NCI-H128 (cell line): ENCODE results near the gene OBSCN.
"Not testable (repeated sequence)": the region's sequence is repeated elsewhere in the genome, so short reads cannot be mapped to it uniquely, and the experiment has no call there.

Source experiments
- DNase-seq: peaks from one replicate; lab custom pipeline; 2025; ENCODE audit not compliant: unreplicated experiment; lab: John Stamatoyannopoulos, UW

Gene OBSCN

DNA sequence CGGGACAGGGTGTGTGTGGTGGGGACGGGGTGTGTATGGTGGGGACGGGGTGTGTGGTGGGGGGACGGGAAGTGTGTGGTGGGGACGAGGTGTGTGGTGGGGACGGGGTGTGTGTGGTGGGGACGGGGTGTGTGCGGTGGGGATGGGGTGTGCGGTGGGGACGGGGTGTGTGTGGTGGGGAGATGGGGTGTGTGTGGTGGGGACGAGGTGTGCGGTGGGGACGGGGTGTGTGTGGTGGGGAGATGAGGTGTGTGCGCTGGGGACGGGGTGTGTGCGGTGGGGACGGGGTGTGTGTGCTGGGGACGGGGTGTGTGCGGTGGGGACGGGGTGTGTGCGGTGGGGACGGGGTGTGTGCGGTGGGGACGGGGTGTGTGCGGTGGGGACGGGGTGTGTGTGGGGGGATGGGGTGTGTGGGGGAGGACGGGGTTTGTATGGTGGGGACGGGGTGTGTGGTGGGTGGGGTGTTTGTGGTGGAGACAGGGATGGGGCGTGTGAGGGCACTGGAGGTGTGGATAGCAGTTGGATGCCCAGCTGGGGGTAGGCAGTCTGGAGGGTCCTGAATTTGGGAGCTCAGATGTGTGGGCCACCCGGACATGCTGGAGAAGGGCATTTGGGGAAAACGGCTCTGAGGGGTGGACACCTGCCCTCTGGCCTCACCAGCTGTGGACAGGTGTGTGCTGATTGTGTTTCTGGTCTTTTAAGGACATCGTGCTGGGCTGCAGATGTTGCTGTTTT lies 25.4 kb upstream of the OBSCN start:
- no peak for DNase-seq

DNA sequence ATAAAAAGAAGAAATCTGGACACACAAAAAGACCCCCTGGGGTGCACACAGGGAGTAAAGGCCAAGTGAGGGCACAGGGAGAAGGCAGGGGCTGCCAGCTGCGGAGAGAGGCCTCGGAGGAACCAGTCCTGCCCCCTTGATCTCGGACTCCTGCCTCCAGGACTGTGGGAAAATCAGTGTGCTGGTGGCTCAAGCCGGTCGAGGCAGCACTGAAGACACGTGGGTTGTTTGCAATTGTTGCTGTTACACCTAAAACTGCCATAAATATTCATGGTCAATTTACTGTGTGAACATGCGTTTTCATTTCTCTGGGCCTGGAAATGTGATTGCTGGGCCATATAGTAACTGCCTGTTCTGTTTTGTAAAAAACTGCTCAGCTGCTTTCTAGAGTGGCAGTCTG lies 23.7 kb upstream of the OBSCN start:
- DNase-seq: no peak

DNA sequence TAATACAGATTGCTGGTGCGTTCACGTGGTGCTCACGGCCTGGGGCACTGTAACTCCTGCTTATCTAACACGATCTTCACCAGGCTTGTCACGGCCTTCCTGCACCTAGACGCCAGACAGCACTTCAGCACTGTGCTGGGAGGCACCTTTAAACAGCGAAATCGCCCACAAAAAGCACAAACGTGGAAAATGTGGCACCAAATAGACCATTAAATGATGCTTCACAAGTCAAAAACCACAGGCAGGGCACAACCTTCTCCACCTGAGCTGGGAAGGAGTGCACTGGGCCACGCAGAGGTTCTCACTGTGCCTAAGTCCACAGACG lies 22.2 kb upstream of the OBSCN start:
- no peak for DNase-seq

DNA sequence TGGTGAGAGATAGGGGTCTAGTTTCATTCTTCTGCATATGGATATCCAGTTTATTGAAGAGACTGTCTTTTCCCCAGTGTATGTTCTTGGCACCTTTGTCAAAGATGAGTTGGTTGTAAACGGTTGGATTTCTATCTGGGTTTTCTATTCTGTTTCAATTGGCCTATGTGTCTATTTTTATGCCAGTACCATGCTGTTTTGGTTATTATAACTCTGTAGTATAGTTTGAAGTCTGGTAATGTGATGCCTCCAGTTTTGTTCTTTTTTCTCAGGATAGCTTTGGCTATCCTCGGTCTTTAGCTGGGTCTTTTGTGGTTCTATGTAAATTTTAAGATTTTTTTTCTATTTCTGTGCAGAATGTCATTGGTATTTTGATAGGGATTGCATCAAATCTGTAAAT lies 19.6 kb upstream of the OBSCN start:
- DNase-seq: not testable (repeated sequence)

DNA sequence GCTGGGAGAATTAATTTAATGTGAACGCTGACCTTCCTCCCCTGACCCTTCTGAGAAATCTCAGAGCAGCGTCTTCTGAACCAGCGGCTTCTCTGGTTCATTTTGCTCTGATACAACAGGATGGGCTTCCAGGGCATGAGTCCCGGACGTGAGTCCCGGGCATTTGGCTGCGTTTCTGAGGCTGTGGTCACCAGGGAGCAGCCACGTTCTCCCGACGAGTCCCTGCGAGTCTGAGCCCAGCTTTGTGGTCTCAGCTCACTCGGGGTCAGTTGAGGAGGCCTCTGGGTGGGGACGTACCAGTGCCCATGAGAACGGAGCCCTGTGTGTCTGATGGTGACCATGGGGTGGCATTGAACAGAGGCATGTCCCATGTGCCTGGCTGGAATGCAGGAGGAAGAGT lies 17.7 kb upstream of the OBSCN start:
- no peak for DNase-seq

DNA sequence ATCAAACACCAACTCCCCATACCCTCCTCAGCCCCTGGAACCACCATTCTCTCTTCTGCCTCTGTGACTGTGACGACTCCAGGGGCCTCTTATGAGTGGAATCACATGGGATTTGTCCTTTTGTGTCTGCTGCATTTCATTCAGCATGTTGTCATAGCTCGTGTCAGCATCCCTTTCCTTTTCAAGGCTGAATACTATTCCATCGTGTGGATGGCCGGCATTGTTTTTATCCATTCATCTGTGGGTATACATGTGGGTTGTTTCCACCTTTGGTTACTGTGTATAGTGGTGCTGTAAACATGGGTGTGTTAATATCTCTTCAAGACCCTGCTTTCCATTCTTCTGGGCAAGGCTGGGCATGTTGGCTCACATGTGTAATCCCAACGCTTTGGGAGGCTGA lies 17.1 kb upstream of the OBSCN start:
- DNase-seq: no peak

DNA sequence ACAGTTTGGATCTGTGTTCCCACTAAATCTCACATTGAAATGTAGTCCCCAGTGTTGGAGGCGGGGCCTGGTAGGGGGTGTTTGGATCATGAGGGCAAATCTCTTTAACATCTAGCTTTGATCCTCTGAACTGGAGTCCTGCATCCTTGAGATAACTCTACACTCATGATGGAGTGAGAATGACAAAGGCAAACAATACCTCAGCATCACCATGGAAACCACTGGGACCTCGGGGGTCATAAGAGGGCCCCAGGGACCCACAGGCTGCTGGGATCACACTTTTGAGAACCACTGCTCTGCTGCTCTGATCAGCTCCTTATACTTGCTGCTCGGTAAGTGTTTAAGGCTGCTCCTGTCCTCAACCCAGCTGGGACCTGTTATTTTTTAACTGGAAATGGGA lies 13.4 kb upstream of the OBSCN start:
- DNase-seq: no peak

DNA sequence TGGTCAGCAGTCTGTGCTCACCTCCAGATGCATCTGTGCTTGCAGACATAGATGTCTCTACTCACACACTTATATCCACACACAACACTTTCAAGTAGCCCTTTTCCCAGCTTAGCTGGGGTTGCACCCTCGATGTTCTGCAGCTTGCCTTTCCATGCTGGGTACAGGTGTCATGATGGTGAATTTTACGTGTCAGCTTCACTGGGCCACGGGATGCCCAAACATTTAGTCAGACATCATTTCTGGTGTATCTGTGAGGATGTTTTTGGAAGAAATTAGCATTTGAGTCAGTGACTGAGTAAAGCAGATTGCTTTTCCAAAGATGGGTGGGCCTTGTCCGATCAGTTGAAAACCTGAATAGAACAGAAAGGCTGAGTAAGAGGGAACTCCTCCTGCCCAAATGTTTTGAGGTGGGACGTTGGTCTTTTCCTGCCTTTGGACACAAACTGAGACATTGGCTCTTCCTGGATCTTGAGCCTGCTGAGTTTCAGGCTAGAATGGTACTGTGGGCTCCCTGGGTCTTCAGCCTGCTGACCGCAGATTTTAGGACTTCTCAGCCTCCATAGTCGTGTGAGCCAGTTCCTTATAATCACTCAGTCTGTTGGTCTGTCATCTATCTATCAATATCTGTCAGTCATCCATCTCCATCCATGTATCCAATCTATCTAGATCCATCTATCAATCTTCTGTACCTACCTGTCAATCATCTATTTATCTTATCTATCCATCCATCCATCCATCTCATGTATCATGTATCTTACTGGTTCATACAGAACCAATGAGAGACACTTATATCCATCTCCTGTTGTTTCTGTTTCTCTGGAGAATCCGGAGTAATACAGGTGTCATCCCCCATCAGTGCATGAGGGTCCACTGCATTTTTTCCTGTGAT lies 12.7 kb upstream of the OBSCN start:
- no peak for DNase-seq

DNA sequence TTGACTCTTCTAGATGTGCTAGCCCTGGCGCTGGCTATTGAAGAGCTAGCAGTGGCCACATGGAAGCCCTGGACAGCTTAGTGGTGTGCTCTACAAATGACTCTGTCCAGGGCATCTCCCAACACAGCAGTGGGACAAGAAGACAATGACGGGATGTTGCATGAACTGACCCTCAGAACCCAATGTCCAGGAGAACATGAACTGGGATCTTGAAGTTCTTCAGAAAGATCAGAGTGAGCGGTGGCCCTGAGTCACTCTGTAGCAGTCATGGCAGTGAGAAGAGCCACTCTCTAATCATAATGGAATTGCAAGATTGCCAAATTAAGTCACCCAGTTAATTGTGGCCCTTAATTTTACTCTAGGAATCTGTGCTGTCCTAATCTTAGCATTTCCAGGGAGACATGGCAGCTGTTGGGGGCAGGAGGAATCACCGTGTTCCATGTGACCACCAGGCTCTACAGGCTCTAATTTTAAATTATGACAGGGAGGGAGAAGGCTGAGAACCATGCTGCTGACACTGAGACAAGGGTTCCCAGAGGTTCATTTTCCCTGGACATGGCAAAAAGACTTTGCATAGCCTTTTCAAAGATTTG lies 10.2 kb upstream of the OBSCN start:
- DNase-seq: no peak

DNA sequence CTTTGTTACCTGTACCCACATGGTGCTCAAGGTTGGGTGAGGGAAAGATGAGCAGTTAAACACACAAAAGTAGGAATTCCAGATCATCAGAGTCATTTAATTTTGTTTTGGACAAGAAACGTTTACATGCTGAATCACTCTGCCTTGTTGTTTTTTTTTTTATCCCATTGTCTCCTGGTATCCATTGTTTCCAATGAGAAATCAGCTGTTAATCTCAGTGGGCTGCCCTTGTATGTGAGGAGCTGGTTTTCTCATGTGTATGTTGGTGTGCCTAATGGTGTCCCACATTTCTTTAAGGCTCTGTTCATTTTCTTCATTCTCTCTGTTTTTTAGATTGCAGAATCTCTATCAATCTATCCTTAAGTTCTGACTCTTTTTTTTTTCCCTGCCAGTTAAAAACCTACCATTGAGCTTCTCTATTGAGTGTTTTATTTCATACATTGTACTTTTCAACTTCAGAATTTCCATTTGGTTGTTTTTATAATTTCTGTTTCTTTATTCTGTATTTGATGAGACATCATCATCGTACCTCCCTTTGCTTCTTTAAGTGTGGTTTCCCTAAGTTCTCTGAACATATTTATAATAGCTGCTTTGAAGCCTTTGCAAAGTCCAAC lies 8.8 kb upstream of the OBSCN start:
- no peak for DNase-seq

DNA sequence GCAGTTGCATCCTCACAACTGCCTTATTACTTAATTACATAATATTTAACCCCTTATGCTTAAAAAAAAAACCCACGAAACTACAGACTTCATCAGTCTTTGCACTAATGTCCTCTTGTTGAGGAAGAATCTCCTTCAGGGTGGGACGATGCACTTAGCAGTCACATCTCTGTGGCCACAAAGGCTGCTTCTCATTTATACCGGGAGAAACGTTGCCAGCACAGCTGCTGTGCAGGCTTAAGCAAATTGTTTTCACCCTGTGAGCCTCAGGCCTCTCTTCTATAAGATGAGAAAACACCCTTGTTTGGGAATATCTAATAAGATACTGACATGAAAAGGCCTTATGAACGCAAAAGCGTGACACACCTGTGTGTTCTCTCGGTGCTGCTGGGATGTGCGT lies 2.9 kb upstream of the OBSCN start:
- DNase-seq: no peak

DNA sequence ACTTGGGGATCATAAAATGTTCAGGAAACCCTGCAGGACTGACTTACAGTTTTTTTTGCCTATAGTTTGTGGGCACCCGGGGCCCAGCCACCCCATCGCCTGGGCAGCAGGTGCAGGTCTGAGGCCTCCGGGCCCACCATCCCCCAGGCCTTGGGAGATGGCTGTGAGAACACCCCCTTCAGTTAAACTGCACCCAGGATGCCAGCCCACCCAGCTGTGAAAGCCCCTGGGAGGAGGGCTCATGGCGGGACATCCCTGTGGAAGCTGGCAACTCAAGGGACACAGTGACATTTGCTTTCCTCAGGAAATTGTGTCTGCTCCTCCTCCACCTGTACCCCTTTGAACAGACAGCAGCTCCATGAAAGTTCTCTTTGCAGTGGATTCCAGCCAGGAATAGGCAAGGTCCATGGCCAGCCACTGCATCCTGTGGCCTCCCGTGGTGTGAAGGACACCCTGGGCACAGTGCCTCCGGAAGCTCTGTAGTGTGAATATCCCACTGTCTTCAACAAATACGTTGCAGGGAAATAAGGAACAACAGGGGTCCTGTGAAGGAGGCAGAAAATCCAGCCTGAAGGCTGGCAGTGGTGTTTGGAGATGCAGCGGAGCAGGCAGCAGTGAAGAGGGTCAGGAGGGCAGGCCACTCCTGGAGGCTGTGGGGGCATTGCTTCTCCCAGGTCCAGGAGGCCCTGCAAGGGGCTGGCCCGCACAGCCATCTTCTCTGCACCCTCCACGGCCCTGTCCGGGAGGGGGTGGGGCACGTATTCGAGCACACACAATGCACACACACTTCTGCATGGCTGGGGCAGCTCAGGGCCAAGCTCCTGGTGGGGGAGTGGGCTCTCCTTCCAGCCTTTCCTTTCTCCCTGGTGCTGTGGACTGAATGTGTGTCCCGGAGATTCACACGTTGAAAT lies 2.1 kb upstream of the OBSCN start:
- no peak for DNase-seq

DNA sequence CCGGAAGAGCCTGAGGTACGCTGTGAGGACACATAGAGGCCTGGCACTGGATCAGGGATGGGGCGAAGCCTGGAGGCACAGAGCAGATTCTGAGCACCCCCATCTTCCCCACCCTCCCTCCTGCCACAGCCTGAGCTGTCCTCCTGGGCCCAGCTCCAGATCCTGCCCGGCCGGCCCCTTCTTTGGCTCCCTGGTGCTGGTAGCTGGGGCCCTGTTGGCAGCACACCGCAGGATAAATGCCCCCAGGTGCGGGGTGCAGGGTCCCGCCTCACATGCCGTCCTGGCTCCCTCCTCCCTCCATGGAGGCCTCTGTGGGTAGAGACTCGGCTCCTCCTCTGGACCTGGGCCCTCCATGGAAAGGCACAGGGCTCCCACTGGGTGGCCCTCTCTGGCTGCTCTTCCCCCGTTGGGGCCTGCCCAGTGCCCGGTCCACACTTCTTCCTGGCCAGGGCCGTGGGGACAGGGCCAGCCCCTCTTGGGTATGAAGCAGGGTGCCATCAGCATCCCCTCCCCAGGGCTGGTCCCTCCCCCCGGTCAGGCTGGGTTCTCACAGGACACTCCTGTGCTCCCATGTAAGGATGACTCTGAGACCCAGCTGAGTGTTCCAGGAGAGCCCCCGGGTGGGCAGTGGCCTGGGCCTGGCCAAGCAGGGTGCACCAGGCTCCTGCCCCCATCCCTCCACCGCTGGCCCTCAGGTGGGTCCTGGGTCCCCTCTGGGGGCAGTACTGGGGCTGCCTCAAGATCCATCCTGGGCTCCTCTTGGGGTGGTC lies 1.1 kb upstream of the OBSCN start:
- no peak for DNase-seq

DNA sequence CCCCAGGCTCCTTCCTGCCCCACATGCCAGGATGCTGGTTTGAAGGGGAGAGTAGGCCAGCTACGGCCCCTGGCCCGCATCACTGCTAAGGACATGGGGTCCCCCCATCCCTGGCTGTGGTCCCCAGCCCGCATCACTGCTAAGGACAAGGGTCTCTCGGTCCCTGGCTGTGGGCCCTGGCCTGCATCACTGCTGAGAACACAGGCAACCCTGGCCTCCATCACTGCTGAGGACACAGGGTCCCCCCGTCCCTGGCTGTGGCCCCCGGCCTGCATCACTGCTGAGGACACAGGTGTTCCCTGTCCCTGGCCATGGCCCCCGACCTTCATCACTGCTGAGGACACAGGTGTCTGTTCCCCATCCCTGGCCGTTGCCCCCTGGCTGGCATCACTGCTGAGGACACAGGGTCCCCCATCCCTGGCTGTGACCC lies 448 bp upstream of the OBSCN start:
- DNase-seq: no peak

DNA sequence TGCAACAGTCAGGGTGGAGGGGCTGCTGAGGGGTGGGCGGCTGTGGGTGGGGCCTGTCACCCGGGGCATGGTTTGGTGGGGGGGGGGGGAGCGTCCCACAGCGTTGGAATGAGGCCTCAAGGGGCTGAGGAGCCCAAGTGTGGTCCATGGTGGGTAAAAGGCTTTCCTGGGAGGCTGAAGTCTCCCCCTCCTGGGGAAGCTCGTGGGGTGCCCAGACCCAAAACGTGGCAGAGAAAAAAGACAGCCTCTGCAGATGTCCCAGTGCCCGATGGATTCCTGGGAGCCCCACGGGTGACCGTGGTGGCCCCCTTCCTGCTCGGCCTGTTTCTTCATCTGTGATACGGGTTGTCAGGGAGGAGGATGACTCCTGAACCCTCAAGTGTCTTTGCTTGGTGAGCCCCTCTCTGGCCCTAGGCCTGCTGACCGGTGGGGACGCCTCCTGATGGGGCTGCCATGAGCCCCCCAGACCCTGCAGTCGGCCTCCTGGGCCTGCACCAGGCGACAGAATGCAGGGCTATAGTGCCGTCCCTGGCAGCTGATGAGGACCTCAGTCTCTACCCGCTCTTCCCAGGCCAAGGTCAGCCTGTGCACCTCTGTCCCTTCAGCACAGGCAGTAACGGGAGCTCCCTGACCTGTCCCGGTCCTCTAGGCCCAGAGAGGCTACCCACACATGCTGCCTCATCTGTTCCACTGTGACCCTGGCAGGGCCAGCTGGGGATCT lies 1.1 kb downstream of the OBSCN start:
- no peak for DNase-seq

DNA sequence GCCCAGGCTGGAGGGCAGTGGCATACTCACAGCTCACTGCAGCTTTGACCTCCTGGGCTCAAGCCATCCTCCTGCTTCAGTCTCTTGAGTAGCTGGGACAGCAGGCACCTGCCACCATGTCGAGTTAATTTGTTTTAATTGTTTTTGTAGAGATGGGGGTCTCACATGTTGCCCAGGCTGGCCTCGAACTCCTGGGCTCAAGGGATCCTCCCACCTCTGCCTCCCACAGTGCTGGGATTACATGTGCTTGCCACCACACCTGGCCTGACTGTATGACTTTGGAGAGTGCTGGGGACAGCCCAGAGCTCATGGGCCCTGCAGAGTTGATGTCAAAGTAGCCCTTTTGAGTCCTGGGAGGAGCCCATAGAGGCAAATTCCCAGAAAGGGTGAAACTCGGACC lies 1.8 kb downstream of the OBSCN start:
- DNase-seq: no peak

DNA sequence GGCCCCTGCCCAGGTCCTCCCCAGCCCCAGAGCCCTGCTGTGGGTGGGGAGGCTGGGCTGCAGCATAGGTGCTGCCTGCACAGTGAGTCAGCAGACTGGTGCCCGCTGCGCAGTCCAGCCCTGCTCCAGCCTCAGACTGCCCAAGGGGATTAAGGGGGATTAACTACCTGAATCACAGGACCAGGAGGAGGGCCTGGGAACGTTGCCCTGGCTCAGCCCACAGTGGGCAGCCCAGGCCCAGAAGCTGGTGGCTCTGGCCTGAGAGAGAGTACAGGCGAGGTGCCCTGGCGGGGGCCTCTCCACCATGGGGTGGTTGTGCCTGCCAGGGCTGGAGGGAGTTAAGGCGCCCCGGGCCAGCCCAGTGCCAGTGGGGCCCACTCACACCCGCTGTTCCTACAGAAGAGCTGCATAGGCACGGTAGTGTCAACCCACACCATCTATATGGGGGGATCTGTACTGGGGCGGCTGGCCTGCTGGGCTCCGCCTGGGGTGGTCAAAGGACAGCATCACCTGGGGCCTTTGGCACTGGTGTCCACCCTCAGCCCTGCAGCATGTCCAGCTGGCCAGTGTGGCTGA lies 2.3 kb downstream of the OBSCN start:
- DNase-seq: no peak

DNA sequence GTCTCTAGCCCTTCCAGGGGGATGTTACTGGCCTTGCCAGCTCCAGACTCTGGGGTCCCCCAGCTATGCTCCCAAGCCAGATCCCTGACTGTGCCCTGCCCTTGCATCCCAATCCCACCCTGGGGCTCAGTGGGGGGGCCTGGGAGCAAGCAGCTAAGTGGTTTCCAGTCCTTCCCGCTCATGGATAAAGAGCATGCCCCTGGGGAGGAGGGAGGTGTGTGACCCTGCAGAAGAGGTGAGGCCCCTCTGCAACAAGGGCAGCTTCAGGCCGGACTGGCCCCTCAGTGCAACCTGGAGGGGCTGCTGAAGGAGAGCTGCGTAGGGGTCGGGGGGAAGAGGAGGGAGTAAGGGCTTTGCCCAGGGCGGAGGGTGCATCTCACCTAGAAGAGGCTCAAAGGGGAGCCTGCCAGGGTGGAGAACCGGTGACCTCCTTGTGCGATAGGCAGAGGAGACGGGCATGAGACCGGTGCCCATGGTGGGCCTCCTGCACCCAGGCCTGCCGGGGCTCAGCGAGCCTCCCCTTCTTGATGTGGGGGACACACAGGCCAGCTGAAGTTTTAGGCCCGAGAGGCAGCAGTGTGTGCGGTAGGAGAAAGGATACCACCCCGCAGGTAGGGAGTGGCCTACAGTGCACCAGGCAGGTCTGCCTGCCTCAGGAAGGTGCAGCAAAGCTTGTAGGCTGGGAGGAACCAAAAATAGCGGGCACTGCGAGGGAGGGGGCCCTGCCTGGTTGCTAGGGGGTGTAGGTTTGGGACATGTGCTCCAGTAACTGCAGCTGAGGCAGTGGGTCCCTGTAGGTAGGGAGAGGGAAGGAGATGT lies 3.1 kb downstream of the OBSCN start:
- no peak for DNase-seq
